ENCODE measurements around the gene RTL1.

- TF ChIP-seq CTCF (conservative IDR thresholded peaks at IDR 0.05 in 1 of 2, IDR thresholded peaks at IDR 0.05 in 1 of 2; ENCODE audit: low read depth in 1 of 2, low read length in 2 of 2) (no peak), EZH2 (IDR thresholded peaks at IDR 0.05; ENCODE audit: low read length, missing control alignments) (no peak)
Measured at GRCh38 chr14:100866666-100867630, 36.6 kb downstream of the RTL1 start.

All from fibroblast of lung (primary cell).